Keratinocyte (primary cell): ENCODE measurements around the gene ITGB4. TPM values are rescaled to one million over a fixed set of nuclear protein-coding genes. Genes with fewer than 3 reads are reported as not detected.

Experiments used
- DNase-seq: peaks from one replicate; pipeline ENCODE4 v3.0.0-alpha.2; 2011; ENCODE audit warnings: low read depth, missing footprints, low spot score
- FAIRE-seq: peaks from 2 replicates; lab custom pipeline; 2011; peaks lifted over from hg19 to GRCh38; lab: Jason Lieb, UNC
- H2AFZ ChIP-seq: 2 replicates; pipeline ENCODE4 v1.6.0; 2012; ENCODE audit warnings: low read length, control low read depth, inconsistent platforms; ENCODE audit not compliant: control insufficient read depth
- H3K27ac ChIP-seq: 2 replicates; pipeline ENCODE4 v1.5.1; 2011; ENCODE audit warnings: low read length; ENCODE audit not compliant: control insufficient read depth, insufficient read depth
- H3K27me3 ChIP-seq: 3 replicates; pipeline ENCODE4 v1.6.0; 2011; ENCODE audit warnings: low read length; ENCODE audit not compliant: control insufficient read depth, insufficient read depth; ENCODE audit errors: extremely low read depth
- H3K36me3 ChIP-seq, 2 experiments: 2 replicates in 1 of 2; 3 replicates in 1 of 2; pipeline ENCODE4 v1.5.1; 2011; ENCODE audit warnings: low read length in 2 of 2, mild to moderate bottlenecking in 1 of 2; ENCODE audit not compliant: control insufficient read depth in 2 of 2, insufficient read depth in 2 of 2; ENCODE audit errors: extremely low read depth in 1 of 2
- H3K4me1 ChIP-seq: 3 replicates; pipeline ENCODE4 v1.5.1; 2011; ENCODE audit warnings: low read length; ENCODE audit not compliant: control insufficient read depth, insufficient read depth; ENCODE audit errors: extremely low read depth
- H3K4me2 ChIP-seq: 3 replicates; pipeline ENCODE4 v1.6.0; 2011; ENCODE audit warnings: low read depth, low read length; ENCODE audit not compliant: control insufficient read depth, insufficient read depth; ENCODE audit errors: extremely low read depth
- H3K4me3 ChIP-seq, 3 experiments: fragments of 200-600 bp in 1 of 3; sonication (generic) in 1 of 3; 2 replicates in 2 of 3; 3 replicates in 1 of 3; pipeline ENCODE4 v1.5.1; 2011 to 2016; ENCODE audit warnings: low read length in 3 of 3, mild to moderate bottlenecking in 3 of 3, control low read depth in 2 of 3, inconsistent platforms in 1 of 3, low read depth in 1 of 3, mixed read lengths in 1 of 3, mixed run types in 1 of 3, moderate library complexity in 1 of 3; ENCODE audit not compliant: control insufficient read depth in 2 of 3, insufficient read depth in 2 of 3; ENCODE audit errors: extremely low read depth in 1 of 3
- H3K79me2 ChIP-seq: 2 replicates; pipeline ENCODE4 v1.6.0; 2012; ENCODE audit warnings: low read length; ENCODE audit not compliant: control insufficient read depth, insufficient read depth
- H3K9ac ChIP-seq: 3 replicates; pipeline ENCODE4 v1.6.0; 2011; ENCODE audit warnings: low read length; ENCODE audit not compliant: control insufficient read depth, insufficient read depth; ENCODE audit errors: extremely low read depth
- H3K9me1 ChIP-seq: 3 replicates; pipeline ENCODE4 v1.6.0; 2011; ENCODE audit warnings: low read length; ENCODE audit not compliant: control insufficient read depth, insufficient read depth; ENCODE audit errors: extremely low read depth
- H3K9me3 ChIP-seq: 2 replicates; pipeline ENCODE4 v1.5.1; 2012; ENCODE audit warnings: low read depth, low read length; ENCODE audit not compliant: control insufficient read depth
- H4K20me1 ChIP-seq: 3 replicates; pipeline ENCODE4 v1.6.0; 2011; ENCODE audit warnings: low read length; ENCODE audit not compliant: control insufficient read depth, insufficient read depth; ENCODE audit errors: extremely low read depth
- EZH2 ChIP-seq: IDR thresholded peaks from one replicate; pipeline ENCODE4 v1.6.1; 2012; ENCODE audit warnings: inconsistent platforms, mild to moderate bottlenecking, low read length, moderate library complexity
- dilution Hi-C: fragments of 300-500 bp; cut with MboI; formaldehyde crosslinking; loops from one replicate; pipeline ENCODE4 v1.7.0; 2020; ENCODE audit warnings: low sequenced_read_pairs; ENCODE audit not compliant: extremely low pct_ligation_motif_present
- polyA plus RNA-seq, 5 experiments: library from polyadenylated mRNA; depleted of rRNA in 3 of 5; stranded (reverse) in 3 of 5; stranded (forward) in 1 of 5; unstranded in 1 of 5; fragments of >200 nt; gene quantifications; 1 replicate in 1 of 5; 2 replicates in 3 of 5; 3 replicates in 1 of 5; pipeline versions ENCODE4 v1.2.1 to v1.2.3, GENCODE V29; 2011 to 2012; ENCODE audit warnings: missing spikeins in 2 of 5, low read depth in 1 of 5, low replicate concordance in 1 of 5
- TF ChIP-seq, protein P1 (sequence below), 3 experiments: IDR thresholded peaks in 1 of 3; conservative IDR thresholded peaks in 1 of 3; optimal IDR thresholded peaks in 1 of 3; 2 replicates in 2 of 3; 3 replicates in 1 of 3; pipeline versions ENCODE3 to v1.5.1; 2011; ENCODE audit warnings: low read length in 3 of 3, mild to moderate bottlenecking in 3 of 3, moderate library complexity in 2 of 3, control low read depth in 1 of 3, inconsistent platforms in 1 of 3; ENCODE audit not compliant: insufficient read depth in 2 of 3; ENCODE audit errors: extremely low read depth in 1 of 3

The ITGB4 gene
- polyA plus RNA-seq, 1 donor (not counting 4 experiments of a cell fraction or from before 2014, with no cell fraction given): 761 TPM

DNA sequence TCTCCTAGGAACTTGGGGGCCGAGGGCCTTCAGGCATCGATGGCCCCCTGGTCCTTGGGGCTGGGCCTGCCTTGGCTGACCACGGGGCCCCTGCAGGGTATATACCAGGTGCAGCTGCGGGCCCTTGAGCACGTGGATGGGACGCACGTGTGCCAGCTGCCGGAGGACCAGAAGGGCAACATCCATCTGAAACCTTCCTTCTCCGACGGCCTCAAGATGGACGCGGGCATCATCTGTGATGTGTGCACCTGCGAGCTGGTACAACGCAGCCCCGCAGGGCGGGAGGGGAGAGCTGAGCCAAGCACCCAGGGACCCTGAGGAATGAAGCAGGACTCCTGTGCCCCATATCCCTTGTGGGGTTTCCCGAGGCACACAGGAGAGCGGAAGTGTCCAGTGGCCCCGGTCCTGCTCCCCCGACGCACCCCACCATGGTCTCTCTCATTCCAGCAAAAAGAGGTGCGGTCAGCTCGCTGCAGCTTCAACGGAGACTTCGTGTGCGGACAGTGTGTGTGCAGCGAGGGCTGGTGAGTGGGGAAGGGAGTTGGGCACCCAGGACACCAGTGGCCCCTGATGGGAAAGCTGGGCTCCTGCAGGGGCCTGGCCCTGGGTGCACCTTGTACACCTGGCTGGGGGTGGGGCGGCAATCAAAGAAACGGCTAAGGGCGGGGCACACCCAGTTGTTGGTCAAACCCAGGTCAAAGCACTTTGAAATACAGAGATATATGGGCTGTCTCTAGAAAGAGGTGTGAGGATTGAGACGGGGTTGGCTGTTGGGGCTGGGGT, 10.6 kb downstream of the ITGB4 start:
- Histone ChIP-seq H3K4me3 (no peak overlapping the region), H3K4me2 (no peak overlapping the region), H3K27me3 (no peaks in the 10 kb centered on the region), H2AFZ (no peak overlapping the region), H3K27ac (no peak overlapping the region), H3K9me1 (no peaks in the 10 kb centered on the region), H4K20me1 (peaks cover 87% of the 10 kb centered on the region), H3K79me2 (peaks cover 78% of the 10 kb centered on the region), H3K9me3 (no peaks in the 10 kb centered on the region), H3K9ac (no peak overlapping the region), H3K36me3 (peaks cover 63 to 81% of the 10 kb centered on the region in 2 experiments), H3K4me1 (peaks cover 2% of the 10 kb centered on the region)
- dilution Hi-C loops: no loop called here
- no peak for FAIRE-seq
- TF ChIP-seq EZH2: no peak
- TF ChIP-seq, protein P1, sequence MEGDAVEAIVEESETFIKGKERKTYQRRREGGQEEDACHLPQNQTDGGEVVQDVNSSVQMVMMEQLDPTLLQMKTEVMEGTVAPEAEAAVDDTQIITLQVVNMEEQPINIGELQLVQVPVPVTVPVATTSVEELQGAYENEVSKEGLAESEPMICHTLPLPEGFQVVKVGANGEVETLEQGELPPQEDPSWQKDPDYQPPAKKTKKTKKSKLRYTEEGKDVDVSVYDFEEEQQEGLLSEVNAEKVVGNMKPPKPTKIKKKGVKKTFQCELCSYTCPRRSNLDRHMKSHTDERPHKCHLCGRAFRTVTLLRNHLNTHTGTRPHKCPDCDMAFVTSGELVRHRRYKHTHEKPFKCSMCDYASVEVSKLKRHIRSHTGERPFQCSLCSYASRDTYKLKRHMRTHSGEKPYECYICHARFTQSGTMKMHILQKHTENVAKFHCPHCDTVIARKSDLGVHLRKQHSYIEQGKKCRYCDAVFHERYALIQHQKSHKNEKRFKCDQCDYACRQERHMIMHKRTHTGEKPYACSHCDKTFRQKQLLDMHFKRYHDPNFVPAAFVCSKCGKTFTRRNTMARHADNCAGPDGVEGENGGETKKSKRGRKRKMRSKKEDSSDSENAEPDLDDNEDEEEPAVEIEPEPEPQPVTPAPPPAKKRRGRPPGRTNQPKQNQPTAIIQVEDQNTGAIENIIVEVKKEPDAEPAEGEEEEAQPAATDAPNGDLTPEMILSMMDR (optimal IDR thresholded peaks at IDR 0.05 in 1 of 3, IDR thresholded peaks at IDR 0.05 in 1 of 3, conservative IDR thresholded peaks at IDR 0.05 in 1 of 3; ENCODE audit: extremely low read depth in 1 of 3, insufficient read depth in 2 of 3, low read length in 3 of 3): no peak
- DNase-seq: no peak

DNA sequence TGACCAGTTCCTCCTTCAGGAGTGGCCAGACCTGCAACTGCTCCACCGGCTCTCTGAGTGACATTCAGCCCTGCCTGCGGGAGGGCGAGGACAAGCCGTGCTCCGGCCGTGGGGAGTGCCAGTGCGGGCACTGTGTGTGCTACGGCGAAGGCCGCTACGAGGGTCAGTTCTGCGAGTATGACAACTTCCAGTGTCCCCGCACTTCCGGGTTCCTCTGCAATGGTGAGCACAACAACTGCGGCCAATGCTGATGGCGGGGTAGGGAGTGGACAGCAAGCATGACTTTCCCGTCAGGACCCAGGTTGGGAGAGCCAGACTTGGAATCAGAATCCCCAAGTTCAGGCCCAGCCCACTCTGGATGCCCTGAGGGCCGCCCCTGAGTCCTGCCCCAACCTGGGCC, 12.2 kb downstream of the ITGB4 start:
- DNase-seq: no peak
- TF ChIP-seq, protein P1 (optimal IDR thresholded peaks at IDR 0.05 in 1 of 3, IDR thresholded peaks at IDR 0.05 in 1 of 3, conservative IDR thresholded peaks at IDR 0.05 in 1 of 3; ENCODE audit: extremely low read depth in 1 of 3, insufficient read depth in 2 of 3, low read length in 3 of 3): no peak
- no peak for TF ChIP-seq EZH2
- FAIRE-seq: no peak

More for the DNA sequence above, 12.2 kb downstream of the ITGB4 start:
- Histone ChIP-seq H3K9me3 (no peaks in the 10 kb centered on the region), H3K4me2 (no peak overlapping the region), H2AFZ (no peak overlapping the region), H3K27ac (no peak overlapping the region), H3K79me2 (peaks cover 77% of the 10 kb centered on the region), H3K36me3 (peaks cover 66 to 78% of the 10 kb centered on the region in 2 experiments), H3K4me3 (no peak overlapping the region), H3K9ac (no peak overlapping the region), H3K4me1 (no peaks in the 10 kb centered on the region), H3K9me1 (no peaks in the 10 kb centered on the region), H4K20me1 (peaks cover 85% of the 10 kb centered on the region), H3K27me3 (no peaks in the 10 kb centered on the region)
- dilution Hi-C loops: no loop called here
